ENCODE results near the gene PSMB3.

PSMB3 gene

DNA sequence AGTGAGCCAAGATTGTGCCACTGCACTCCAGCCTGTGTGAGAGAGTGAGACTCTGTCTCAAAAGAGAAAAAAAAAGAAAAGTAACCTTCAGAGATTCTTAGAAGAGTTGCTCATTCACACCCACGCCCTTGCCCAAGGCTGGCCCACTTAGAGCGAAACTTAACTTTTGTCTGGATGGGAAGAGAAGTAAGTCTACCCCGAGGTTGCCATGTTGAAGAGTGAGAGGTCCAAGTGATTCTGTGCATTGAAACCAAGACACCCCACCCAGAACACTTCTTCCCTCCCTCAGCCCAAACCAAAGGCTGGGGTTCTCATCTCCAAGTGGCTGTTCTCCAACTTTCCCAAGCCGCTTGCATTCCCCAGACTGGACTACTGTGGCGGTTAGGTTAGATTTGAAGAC is 24.8 kb upstream of the PSMB3 start:
- WGBS: 97% methylated on average over 4 of the region's 5 CpGs
- Histone ChIP-seq H3K4me1 (ENCODE audit: control insufficient read depth, insufficient read depth, low read depth, low read length) (peaks cover 25% of the 10 kb centered on the region), H2BK120ac (ENCODE audit: low read depth, low read length) (no peak overlapping the region), H3K4me3 (ENCODE audit: insufficient read depth in 1 of 2, low read depth in 1 of 2, low read length in 2 of 2) (no peak overlapping the region), H2AFZ (ENCODE audit: low read depth, low read length) (no peak overlapping the region), H2AK5ac (ENCODE audit: low read length, severe bottlenecking) (no peak overlapping the region), H3K9ac (ENCODE audit: low read length) (no peak overlapping the region), H3K27ac (ENCODE audit: low read length, poor library complexity, severe bottlenecking) (no peak overlapping the region), H3K18ac (ENCODE audit: low read depth in 1 of 2, low read length in 2 of 2) (no peak overlapping the region), H3K27me3 (ENCODE audit: control insufficient read depth in 1 of 2, insufficient read depth in 1 of 2, low read length in 2 of 2) (no peaks in the 10 kb centered on the region), H3K23ac (ENCODE audit: low read length in 2 of 2) (no peak overlapping the region), H3K4ac (ENCODE audit: low read depth in 1 of 2, low read length in 2 of 2) (no peak overlapping the region), H3K14ac (ENCODE audit: low read length in 2 of 2) (no peak overlapping the region), H2BK15ac (ENCODE audit: low read depth, poor library complexity, severe bottlenecking) (no peak overlapping the region), H2BK5ac (ENCODE audit: low read depth, low read length, poor library complexity, severe bottlenecking) (no peak overlapping the region), H3K79me1 (replicated peaks; ENCODE audit: low read length, poor library complexity, severe bottlenecking) (no peaks in the 10 kb centered on the region), H3K4me2 (ENCODE audit: low read length, poor library complexity, severe bottlenecking) (no peak overlapping the region), H3K36me3 (ENCODE audit: control insufficient read depth in 1 of 2, insufficient read depth in 2 of 2, low read depth in 1 of 2, low read length in 2 of 2) (peaks cover 32 to 40% of the 10 kb centered on the region in 2 experiments), H4K8ac (ENCODE audit: low read length) (no peak overlapping the region), H3K9me3 (ENCODE audit: control insufficient read depth, low read length) (no peaks in the 10 kb centered on the region), H2BK12ac (ENCODE audit: low read length in 2 of 2) (no peak overlapping the region), H4K91ac (ENCODE audit: low read length) (no peak overlapping the region)
- DNase-seq: no peak

DNA sequence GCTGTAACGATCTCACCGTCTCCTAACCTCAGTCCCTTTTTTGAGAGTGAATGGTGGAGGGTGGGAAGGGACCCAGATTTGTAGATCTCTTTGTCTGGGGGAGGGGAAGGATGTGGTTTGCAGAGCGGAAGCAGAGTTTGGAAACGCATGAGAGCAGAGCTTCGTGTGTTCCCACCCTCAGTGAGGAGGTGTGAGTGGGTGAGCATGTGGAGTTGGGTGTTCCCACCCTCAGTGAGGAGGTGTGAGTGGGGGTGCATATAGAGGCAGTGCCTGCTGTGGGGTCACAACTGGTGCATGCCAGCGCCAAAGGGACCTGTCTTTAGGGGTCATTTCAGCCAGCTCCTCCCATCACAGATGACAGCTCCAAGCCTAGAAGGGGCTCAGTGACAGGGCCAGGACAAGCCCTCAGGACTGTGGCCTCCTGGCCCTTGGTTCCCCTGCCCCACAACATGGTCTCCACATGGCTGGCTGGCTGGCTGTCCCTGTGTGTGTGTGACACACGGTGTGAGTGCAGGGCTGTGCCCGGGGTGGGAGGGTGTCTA is 24.2 kb upstream of the PSMB3 start:
- no peak overlapping the region for H2AK5ac ChIP-seq (ENCODE audit: low read length, severe bottlenecking)

GRCh38 chr17:38729368-38729885 is 23.1 kb upstream of the PSMB3 start:
- no peak for DNase-seq
- WGBS: 48% methylated on average over 14 of the region's 14 CpGs

More for the DNA sequence above, 24.2 kb upstream of the PSMB3 start:
- Histone ChIP-seq H3K4me3 (ENCODE audit: insufficient read depth in 1 of 2, low read depth in 1 of 2, low read length in 2 of 2) (no peak overlapping the region), H2BK15ac (ENCODE audit: low read depth, poor library complexity, severe bottlenecking) (no peak overlapping the region), H3K18ac (ENCODE audit: low read depth in 1 of 2, low read length in 2 of 2) (no peak overlapping the region), H4K8ac (ENCODE audit: low read length) (no peak overlapping the region), H3K9me3 (ENCODE audit: control insufficient read depth, low read length) (no peaks in the 10 kb centered on the region), H2BK120ac (ENCODE audit: low read depth, low read length) (no peak overlapping the region), H2BK5ac (ENCODE audit: low read depth, low read length, poor library complexity, severe bottlenecking) (no peak overlapping the region), H3K4me2 (ENCODE audit: low read length, poor library complexity, severe bottlenecking) (no peak overlapping the region), H3K14ac (ENCODE audit: low read length in 2 of 2) (no peak overlapping the region), H3K27me3 (ENCODE audit: control insufficient read depth in 1 of 2, insufficient read depth in 1 of 2, low read length in 2 of 2) (no peaks in the 10 kb centered on the region), H3K4me1 (ENCODE audit: control insufficient read depth, insufficient read depth, low read depth, low read length) (peaks cover 25% of the 10 kb centered on the region), H3K36me3 (ENCODE audit: control insufficient read depth in 1 of 2, insufficient read depth in 2 of 2, low read depth in 1 of 2, low read length in 2 of 2) (peaks cover 33 to 40% of the 10 kb centered on the region in 2 experiments), H2AFZ (ENCODE audit: low read depth, low read length) (no peak overlapping the region), H3K79me1 (replicated peaks; ENCODE audit: low read length, poor library complexity, severe bottlenecking) (peaks cover 4% of the 10 kb centered on the region), H3K27ac (ENCODE audit: low read length, poor library complexity, severe bottlenecking) (no peak overlapping the region), H4K91ac (ENCODE audit: low read length) (peak overlapping the region; percentile 28), H3K4ac (ENCODE audit: low read depth in 1 of 2, low read length in 2 of 2) (no peak overlapping the region), H3K9ac (ENCODE audit: low read length) (no peak overlapping the region), H2BK12ac (ENCODE audit: low read length in 2 of 2) (no peak overlapping the region), H3K23ac (ENCODE audit: low read length in 2 of 2) (peak overlapping the region in 1 of 2 experiments; percentile 47)
- no peak for DNase-seq
- 85% methylated on average over 8 of the region's 8 CpGs for WGBS

DNA sequence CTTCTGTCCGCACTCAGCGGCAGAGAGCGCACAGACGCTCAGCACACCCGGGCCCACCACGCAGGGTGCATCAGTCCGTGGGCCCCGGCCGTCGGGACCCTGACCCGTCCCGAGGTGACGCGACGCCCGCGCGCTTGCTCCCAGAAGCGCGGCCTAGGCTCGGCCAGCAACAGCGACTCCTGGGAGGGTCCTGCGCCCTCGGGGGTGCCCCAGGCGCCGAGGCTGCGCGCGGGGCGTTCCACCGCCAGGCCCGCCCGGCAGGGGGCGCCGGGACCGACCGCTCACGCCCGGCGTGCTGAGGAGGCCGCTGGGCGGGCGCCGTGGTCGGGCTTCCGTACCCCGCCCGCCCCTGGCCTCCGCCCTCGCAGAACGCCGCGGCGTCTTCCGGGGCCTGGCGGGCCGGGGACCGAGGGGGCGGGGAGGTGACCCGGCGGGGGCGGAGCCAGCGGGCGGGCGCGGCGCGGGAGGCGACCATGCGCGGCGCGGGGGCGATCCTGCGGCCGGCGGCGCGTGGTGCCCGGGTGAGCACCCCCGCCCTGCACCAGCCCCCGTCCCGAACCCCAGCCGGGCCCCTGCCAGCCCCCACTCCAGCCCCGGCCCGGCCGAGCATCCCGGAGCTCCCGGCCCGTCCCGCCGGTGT is 22.5 kb upstream of the PSMB3 start, which contains the start of gene CISD3:
CISD3 (plus strand) TSS at position 456 of the 640 bp plus-strand sequence; CDS start at position 474, 18 bp downstream.
- H3K9ac ChIP-seq (ENCODE audit: low read length): peak within 1 kb of the TSS; percentile 96
- H3K23ac ChIP-seq (ENCODE audit: low read length in 2 of 2): peak within 1 kb of the TSS in 1 of 2 experiments; percentile 43
- peak within 1 kb of the TSS; percentile 90 to 94 for H3K18ac ChIP-seq (ENCODE audit: low read depth in 1 of 2, low read length in 2 of 2)
- H3K36me3 ChIP-seq (ENCODE audit: control insufficient read depth in 1 of 2, insufficient read depth in 2 of 2, low read depth in 1 of 2, low read length in 2 of 2): peaks cover 39 to 45% of the 10 kb centered on the region in 2 experiments
- H3K4me1 ChIP-seq (ENCODE audit: control insufficient read depth, insufficient read depth, low read depth, low read length): peaks cover 25% of the 10 kb centered on the region
- peaks cover 13% of the 10 kb centered on the region for H3K79me1 ChIP-seq (replicated peaks; ENCODE audit: low read length, poor library complexity, severe bottlenecking)
- H2BK120ac ChIP-seq (ENCODE audit: low read depth, low read length): no peak within 1 kb of the TSS
- peak within 1 kb of the TSS; percentile 94 for H2AFZ ChIP-seq (ENCODE audit: low read depth, low read length)
- peak within 1 kb of the TSS; percentile 82 for H2BK15ac ChIP-seq (ENCODE audit: low read depth, poor library complexity, severe bottlenecking)
- H3K4me3 ChIP-seq (ENCODE audit: insufficient read depth in 1 of 2, low read depth in 1 of 2, low read length in 2 of 2): peak within 1 kb of the TSS; percentile 70 to 95
- peak within 1 kb of the TSS; percentile 99 for H4K8ac ChIP-seq (ENCODE audit: low read length)
- H4K91ac ChIP-seq (ENCODE audit: low read length): peak within 1 kb of the TSS; percentile 83
- H2BK12ac ChIP-seq (ENCODE audit: low read length in 2 of 2): peak within 1 kb of the TSS; percentile 18 to 60
- peak; percentile 83 for DNase-seq
- H2AK5ac ChIP-seq (ENCODE audit: low read length, severe bottlenecking): peak within 1 kb of the TSS; percentile 2
- H3K4ac ChIP-seq (ENCODE audit: low read depth in 1 of 2, low read length in 2 of 2): peak within 1 kb of the TSS; percentile 62 to 97
- WGBS: 2% methylated on average over 37 of the region's 92 CpGs
- H3K14ac ChIP-seq (ENCODE audit: low read length in 2 of 2): peak within 1 kb of the TSS in 1 of 2 experiments; percentile 95
- H3K9me3 ChIP-seq (ENCODE audit: control insufficient read depth, low read length): no peaks in the 10 kb centered on the region
- peak within 1 kb of the TSS; percentile 81 for H3K4me2 ChIP-seq (ENCODE audit: low read length, poor library complexity, severe bottlenecking)
- H2BK5ac ChIP-seq (ENCODE audit: low read depth, low read length, poor library complexity, severe bottlenecking): no peak within 1 kb of the TSS
- H3K27ac ChIP-seq (ENCODE audit: low read length, poor library complexity, severe bottlenecking): peak within 1 kb of the TSS; percentile 53
- no peaks in the 10 kb centered on the region for H3K27me3 ChIP-seq (ENCODE audit: control insufficient read depth in 1 of 2, insufficient read depth in 1 of 2, low read length in 2 of 2)

More at GRCh38 chr17:38729368-38729885, 23.1 kb upstream of the PSMB3 start:
- Histone ChIP-seq H3K79me1 (replicated peaks; ENCODE audit: low read length, poor library complexity, severe bottlenecking) (peaks cover 11% of the 10 kb centered on the region), H3K4me1 (ENCODE audit: control insufficient read depth, insufficient read depth, low read depth, low read length) (peaks cover 28% of the 10 kb centered on the region), H3K27ac (ENCODE audit: low read length, poor library complexity, severe bottlenecking) (no peak overlapping the region), H2BK15ac (ENCODE audit: low read depth, poor library complexity, severe bottlenecking) (no peak overlapping the region), H3K36me3 (ENCODE audit: control insufficient read depth in 1 of 2, insufficient read depth in 2 of 2, low read depth in 1 of 2, low read length in 2 of 2) (peaks cover 39 to 47% of the 10 kb centered on the region in 2 experiments), H2BK5ac (ENCODE audit: low read depth, low read length, poor library complexity, severe bottlenecking) (no peak overlapping the region), H3K4me3 (ENCODE audit: insufficient read depth in 1 of 2, low read depth in 1 of 2, low read length in 2 of 2) (peak overlapping the region; percentile 70 to 79), H3K14ac (ENCODE audit: low read length in 2 of 2) (peak overlapping the region in 1 of 2 experiments; percentile 95), H3K4ac (ENCODE audit: low read depth in 1 of 2, low read length in 2 of 2) (peak overlapping the region; percentile 62 to 97), H4K8ac (ENCODE audit: low read length) (peak overlapping the region; percentile 99), H4K91ac (ENCODE audit: low read length) (peak overlapping the region; percentile 83), H3K9me3 (ENCODE audit: control insufficient read depth, low read length) (no peaks in the 10 kb centered on the region), H2BK12ac (ENCODE audit: low read length in 2 of 2) (peak overlapping the region in 1 of 2 experiments; percentile 60), H2BK120ac (ENCODE audit: low read depth, low read length) (no peak overlapping the region), H3K4me2 (ENCODE audit: low read length, poor library complexity, severe bottlenecking) (peak overlapping the region; percentile 81), H3K9ac (ENCODE audit: low read length) (peak overlapping the region; percentile 89), H2AFZ (ENCODE audit: low read depth, low read length) (peak overlapping the region; percentile 94), H2AK5ac (ENCODE audit: low read length, severe bottlenecking) (no peak overlapping the region), H3K18ac (ENCODE audit: low read depth in 1 of 2, low read length in 2 of 2) (peak overlapping the region; percentile 90 to 94), H3K23ac (ENCODE audit: low read length in 2 of 2) (peak overlapping the region in 1 of 2 experiments; percentile 43), H3K27me3 (ENCODE audit: control insufficient read depth in 1 of 2, insufficient read depth in 1 of 2, low read length in 2 of 2) (no peaks in the 10 kb centered on the region)

All from mesenchymal stem cell (in vitro differentiated cells and primary cell).